Fibroblast of pulmonary artery (primary cell): ENCODE data around the gene LSP1.

Source experiments
- DNase-seq: peaks from one replicate; pipeline ENCODE4 v3.0.0-alpha.2; 2010; ENCODE audit warnings: low read depth
- H3K4me3 ChIP-seq: replicated peaks from 2 replicates; pipeline ENCODE4 v1.5.1; 2011; ENCODE audit warnings: low read depth, mild to moderate bottlenecking, control low read depth, low read length, moderate library complexity
- TF ChIP-seq, protein P1 (sequence below): IDR thresholded peaks from 2 replicates; pipeline ENCODE4 v1.5.1; 2011; ENCODE audit warnings: mild to moderate bottlenecking, control low read depth, low read length, inconsistent platforms; ENCODE audit errors: missing control alignments

LSP1 gene

DNA sequence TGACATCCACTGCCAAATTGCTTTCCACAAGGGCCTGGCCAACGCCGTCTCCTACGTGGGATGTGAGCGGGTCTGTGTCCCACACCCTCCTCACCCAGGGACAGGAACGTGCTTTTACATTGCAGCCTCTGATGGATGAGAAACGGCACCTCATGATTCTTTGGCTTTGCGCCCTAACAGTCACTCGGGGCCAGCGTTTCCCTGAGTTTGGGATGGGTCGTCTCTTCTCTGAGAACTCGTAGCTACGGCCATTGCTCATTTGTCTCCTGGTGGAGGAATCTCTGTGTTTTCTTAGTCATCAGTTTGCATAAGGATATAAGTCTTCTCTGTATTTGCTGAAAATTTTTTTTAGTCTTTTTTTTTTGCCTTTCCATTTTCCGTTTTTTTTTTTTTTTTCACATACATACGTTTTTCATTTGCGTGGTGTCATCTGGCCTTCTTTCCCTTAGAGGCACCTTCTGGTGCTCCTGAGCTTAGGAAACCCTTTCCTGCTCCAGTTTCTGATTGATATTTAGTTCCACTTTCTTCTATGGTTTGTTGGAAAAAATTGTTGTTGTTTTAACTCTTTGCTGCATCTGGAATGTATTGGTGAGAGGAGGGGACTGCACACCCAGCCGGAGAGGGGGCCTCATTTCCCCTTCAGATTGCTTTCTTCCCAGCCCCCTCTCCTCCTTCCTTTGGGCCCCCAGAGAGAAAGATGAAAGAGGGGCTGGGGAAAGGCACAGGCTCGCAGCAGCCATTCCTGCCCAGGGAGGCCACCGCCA is 78.6 kb downstream of the LSP1 start:
- TF ChIP-seq, protein P1, sequence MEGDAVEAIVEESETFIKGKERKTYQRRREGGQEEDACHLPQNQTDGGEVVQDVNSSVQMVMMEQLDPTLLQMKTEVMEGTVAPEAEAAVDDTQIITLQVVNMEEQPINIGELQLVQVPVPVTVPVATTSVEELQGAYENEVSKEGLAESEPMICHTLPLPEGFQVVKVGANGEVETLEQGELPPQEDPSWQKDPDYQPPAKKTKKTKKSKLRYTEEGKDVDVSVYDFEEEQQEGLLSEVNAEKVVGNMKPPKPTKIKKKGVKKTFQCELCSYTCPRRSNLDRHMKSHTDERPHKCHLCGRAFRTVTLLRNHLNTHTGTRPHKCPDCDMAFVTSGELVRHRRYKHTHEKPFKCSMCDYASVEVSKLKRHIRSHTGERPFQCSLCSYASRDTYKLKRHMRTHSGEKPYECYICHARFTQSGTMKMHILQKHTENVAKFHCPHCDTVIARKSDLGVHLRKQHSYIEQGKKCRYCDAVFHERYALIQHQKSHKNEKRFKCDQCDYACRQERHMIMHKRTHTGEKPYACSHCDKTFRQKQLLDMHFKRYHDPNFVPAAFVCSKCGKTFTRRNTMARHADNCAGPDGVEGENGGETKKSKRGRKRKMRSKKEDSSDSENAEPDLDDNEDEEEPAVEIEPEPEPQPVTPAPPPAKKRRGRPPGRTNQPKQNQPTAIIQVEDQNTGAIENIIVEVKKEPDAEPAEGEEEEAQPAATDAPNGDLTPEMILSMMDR, result no peak
- DNase-seq, result peak; percentile 45
- H3K4me3 ChIP-seq, result no peak overlapping the region

DNA sequence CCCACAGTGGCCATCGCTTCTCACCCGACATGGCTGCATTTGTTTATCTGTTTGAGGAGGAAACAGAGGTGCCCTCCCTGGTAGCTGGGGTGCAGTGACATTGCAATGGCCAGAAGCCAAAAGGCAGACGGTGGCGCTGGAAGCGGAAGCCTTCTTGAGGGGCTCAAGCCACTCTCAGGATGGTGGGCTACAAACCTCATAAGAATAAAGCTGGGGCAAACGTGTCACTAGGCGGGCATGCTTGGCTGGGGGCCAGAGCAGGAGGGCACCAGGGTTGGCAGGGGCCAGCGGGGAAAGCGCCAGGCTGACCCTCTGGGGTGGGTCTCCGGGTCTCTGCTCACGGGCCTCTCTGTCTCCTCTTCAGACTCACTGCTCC is 79.2 kb downstream of the LSP1 start:
- DNase-seq, result no peak
- no peak overlapping the region for H3K4me3 ChIP-seq
- TF ChIP-seq, protein P1, result no peak

DNA sequence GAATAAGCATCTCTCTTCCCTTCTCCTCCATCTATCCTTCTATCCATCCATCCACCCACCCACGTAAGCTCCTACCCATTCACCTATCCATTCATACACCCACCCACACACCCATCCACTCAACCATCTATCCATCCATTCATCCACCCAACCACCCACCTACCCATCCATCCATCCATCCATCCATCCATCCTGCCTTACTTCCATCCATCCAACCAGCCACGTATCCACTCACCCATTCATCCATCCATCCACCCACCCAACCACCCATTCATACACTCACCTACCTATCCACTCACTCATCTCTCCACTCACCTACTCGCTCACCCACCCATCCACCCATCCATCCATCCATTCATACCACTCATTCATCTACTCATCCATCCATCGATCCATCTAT is 79.8 kb downstream of the LSP1 start:
- H3K4me3 ChIP-seq, result no peak overlapping the region
- no peak for DNase-seq
- TF ChIP-seq, protein P1, result no peak

DNA sequence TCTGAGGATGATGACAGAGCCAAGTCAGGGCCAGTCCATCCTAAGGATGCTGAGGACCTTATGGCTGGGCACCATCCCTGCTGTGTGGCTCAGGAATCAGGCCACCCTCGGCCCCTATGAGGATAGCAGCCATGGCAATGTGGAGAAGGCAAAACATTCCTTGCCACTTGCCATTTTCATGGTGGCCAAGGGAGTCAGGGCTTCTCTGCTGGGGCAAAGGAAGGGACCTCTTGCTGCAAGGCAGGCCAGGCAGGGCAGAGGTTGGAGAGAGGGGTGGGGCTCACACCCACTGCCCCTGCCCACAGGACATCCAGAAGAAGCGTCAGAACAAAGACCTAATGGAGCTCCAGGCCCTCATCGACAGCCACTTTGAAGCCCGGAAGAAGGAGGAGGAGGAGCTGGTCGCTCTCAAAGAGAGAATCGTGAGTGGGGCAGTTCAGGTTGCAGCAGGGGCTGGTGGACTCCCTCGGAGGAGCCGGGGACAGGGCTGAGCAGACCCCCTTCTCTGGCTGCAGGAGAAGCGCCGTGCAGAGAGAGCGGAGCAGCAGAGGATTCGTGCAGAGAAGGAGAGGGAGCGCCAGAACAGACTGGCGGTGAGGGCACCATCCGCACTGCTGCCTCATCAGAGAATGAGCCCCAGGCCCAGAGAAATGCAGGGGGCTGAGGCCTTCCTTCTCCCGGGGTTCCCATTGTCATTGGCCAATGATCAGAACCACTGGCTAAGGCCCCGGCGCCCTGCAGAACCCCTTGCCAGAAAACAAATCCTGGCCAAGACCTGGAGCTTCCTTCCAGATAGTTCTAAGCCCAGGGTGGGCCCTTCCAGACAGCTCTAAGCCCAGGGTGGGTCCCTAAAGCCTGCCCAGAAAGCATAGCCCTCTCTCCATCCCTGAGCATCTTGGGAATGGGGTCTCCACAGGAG is 80.8 kb downstream of the LSP1 start:
- no peak for DNase-seq
- no peak overlapping the region for H3K4me3 ChIP-seq
- TF ChIP-seq, protein P1, result no peak

DNA sequence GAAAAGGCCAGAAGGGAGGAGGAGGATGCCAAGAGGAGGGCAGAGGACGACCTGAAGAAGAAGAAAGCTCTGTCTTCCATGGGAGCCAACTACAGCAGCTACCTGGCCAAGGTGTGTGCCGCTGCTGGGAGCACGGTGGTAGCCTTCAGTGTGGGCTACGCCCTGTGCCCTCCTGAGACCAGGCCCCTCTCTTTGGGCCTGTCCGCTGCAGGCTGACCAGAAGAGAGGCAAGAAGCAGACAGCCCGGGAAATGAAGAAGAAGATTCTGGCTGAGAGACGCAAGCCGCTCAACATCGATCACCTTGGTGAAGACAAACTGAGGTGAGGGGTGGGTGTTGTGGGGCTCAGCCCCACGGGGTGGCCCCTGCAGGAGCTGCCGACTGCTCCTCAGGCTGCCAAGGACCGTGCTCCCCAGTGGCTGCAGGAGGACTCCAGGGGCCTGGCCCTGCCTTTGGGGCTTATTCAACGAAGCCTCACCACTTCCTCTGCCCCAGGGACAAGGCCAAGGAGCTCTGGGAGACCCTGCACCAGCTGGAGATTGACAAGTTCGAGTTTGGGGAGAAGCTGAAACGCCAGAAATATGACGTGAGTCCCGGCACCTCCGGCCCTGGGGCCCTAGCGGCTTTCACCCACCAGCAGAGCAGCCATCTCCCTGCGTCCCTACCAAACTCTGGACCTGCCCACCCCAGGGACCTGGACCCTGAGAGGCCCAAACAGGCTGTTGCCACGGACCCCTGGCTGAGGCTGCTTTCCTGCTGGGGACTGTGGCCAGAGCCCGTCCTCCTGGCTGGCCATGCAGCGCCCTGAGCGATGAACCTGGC is 81.7 kb downstream of the LSP1 start:
- no peak for DNase-seq
- H3K4me3 ChIP-seq, result no peak overlapping the region
- TF ChIP-seq, protein P1, result no peak

DNA sequence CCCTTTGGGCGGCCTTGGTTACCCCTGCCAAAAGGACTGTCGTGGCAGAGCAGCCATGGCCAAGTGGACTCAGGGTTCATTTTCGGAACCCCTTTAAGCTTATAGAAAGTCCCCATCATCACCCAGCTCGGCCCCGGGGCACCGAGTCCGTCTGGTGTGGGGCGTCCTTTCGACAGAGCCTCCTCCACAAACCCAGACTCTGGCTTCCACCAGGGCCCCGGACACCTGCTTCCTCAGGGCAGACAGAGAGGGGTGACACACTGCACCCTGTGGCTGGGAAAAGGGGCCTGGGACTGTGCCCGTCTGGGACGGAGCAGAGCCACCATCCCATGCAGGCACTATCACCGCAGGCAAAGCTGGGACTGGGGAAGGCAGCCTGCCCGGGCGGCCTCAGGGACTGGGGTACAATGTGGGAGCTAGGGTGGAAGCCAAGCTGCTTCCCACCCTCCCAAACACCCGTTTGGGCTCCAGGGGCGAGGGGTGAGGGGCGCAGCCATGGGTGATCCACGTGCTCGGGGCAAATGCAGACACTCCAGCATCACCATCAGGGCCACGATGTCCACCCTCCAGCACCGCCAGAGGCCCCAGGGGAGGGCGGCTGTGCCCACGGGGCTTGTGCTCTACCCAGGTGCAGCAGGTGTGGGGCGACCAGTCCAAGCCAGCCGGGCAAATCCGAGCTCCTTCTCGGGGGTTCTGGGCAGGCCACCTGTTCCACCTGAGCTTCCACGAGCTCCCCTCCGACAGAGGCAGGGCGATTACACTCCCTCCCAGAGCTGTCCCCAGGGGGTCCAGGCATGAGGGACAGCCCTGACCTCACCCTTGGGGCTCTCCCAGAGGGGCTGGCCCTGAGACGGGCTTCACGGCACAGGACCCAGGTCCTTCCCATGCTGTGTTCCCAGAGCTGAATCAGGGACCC is 82.5 kb downstream of the LSP1 start:
- TF ChIP-seq, protein P1, result no peak
- no peak overlapping the region for H3K4me3 ChIP-seq
- no peak for DNase-seq
